ENCODE measurements around the gene DCP2.

- TF ChIP-seq POLR2A (IDR thresholded peaks at IDR 0.05; ENCODE audit: low read depth, low read length) (no peak), POLR2AphosphoS5 (IDR thresholded peaks at IDR 0.05; ENCODE audit: low read depth, low read length) (no peak), TAF1 (IDR thresholded peaks at IDR 0.05; ENCODE audit: borderline replicate concordance, low read depth, low read length) (no peak)
These were observed 77.0 kb downstream of the DCP2 start for GRCh38 chr5:113053511-113053995.

Data from GM12892 (cell line).